GM12864 (cell line): Measurements from ENCODE around the gene ISLR.

Experiments used
- DNase-seq: peaks from one replicate; pipeline ENCODE4 v3.0.0-alpha.2; 2011; ENCODE audit warnings: low read depth
- H3K4me3 ChIP-seq: 2 replicates; pipeline ENCODE4 v1.5.1; 2011; ENCODE audit warnings: mild to moderate bottlenecking, low read depth, low read length, control low read depth
- CTCF ChIP-seq: IDR thresholded peaks from 2 replicates; pipeline ENCODE4 v1.5.1; 2011; ENCODE audit warnings: low read depth, mild to moderate bottlenecking, moderate library complexity, low read length, control low read depth, inconsistent platforms; ENCODE audit errors: missing control alignments

The ISLR gene

GRCh38 chr15:74202452-74203401 is 29.2 kb downstream of the ISLR start, which contains the start of gene STRA6:
Gene STRA6, minus strand, starts transcription at chr15:74202787. Its CDS starts 520 bp downstream, at chr15:74202267.
- no peak for DNase-seq
- no peak for TF ChIP-seq CTCF
- no peak within 1 kb of the TSS for H3K4me3 ChIP-seq

GRCh38 chr15:74203914-74204431 is 30.5 kb downstream of the ISLR start:
- no peak for TF ChIP-seq CTCF
- no peak overlapping the region for H3K4me3 ChIP-seq

GRCh38 chr15:74205582-74205947 is 32.1 kb downstream of the ISLR start:
- TF ChIP-seq CTCF: no peak
- no peak for DNase-seq
- H3K4me3 ChIP-seq: no peak overlapping the region

More at GRCh38 chr15:74203914-74204431, 30.5 kb downstream of the ISLR start:
- DNase-seq: no peak

GRCh38 chr15:74206801-74207281 is 33.3 kb downstream of the ISLR start:
- DNase-seq: no peak
- TF ChIP-seq CTCF: no peak
- no peak overlapping the region for H3K4me3 ChIP-seq

GRCh38 chr15:74207652-74208440 is 34.3 kb downstream of the ISLR start:
- no peak overlapping the region for H3K4me3 ChIP-seq
- TF ChIP-seq CTCF: no peak
- DNase-seq: no peak

- no peak for DNase-seq
- H3K4me3 ChIP-seq: no peak overlapping the region
- TF ChIP-seq CTCF: no peak
Measured at GRCh38 chr15:74208496-74208895, 35.0 kb downstream of the ISLR start.
